GM18951 (cell line): ENCODE data around the gene HAUS5.

Source experiments
- POLR2A ChIP-seq: IDR thresholded peaks from 4 replicates; pipeline ENCODE4 v1.6.1; 2011; ENCODE audit warnings: mild to moderate bottlenecking; ENCODE audit not compliant: insufficient read length, insufficient read depth; ENCODE audit errors: extremely low read depth
- in situ Hi-C: fragments of 300-500 bp; cut with MboI; formaldehyde crosslinking; loops from one replicate; pipeline ENCODE4 v1.12.0; 2022; ENCODE audit warnings: low sequenced_read_pairs, mixed read lengths, inconsistent platforms; ENCODE audit not compliant: unreplicated experiment

Gene HAUS5

DNA sequence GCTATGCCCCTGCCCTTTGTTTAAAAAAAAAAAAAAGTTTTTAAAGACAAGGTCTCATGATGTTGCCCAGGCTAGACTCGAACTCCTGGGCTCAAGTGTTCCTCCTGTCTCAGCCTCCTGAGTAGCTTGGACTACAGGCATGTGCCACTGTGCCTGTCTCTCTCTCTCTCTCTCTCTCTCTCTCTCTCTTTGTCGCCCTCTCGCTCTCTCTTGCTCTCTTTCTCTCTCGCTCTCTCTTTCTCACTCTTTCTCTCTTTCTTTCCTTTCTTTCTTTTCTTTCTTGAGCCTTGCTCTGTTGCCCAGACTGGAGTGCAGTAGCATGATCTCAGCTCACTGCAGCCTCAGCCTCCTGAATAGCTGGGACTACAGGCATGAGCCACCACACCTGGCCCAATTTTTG is 43.1 kb downstream of the HAUS5 start:
- in situ Hi-C loops, result no loop called here

DNA sequence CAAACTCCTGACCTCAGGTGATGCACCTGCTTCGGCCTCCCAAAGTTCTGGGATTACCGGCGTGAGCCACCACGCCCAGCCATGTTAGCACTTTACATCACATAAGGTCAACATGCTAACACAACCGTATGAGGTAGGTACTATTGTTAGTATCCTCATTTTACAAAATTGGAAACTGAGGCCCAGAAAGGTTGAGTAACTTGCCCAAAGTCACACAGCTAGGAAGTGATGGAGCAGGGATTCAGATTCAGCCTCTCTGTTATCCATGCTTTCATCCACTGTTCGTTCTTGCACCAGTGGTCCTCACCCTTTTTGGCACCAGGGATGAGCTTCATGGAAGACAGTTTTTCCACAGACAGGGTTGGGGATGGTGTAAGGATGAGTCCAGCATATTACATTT is 44.2 kb downstream of the HAUS5 start:
- no peak for TF ChIP-seq POLR2A
- in situ Hi-C loops, result no loop called here

More for the DNA sequence above, 43.1 kb downstream of the HAUS5 start:
- no peak for TF ChIP-seq POLR2A

DNA sequence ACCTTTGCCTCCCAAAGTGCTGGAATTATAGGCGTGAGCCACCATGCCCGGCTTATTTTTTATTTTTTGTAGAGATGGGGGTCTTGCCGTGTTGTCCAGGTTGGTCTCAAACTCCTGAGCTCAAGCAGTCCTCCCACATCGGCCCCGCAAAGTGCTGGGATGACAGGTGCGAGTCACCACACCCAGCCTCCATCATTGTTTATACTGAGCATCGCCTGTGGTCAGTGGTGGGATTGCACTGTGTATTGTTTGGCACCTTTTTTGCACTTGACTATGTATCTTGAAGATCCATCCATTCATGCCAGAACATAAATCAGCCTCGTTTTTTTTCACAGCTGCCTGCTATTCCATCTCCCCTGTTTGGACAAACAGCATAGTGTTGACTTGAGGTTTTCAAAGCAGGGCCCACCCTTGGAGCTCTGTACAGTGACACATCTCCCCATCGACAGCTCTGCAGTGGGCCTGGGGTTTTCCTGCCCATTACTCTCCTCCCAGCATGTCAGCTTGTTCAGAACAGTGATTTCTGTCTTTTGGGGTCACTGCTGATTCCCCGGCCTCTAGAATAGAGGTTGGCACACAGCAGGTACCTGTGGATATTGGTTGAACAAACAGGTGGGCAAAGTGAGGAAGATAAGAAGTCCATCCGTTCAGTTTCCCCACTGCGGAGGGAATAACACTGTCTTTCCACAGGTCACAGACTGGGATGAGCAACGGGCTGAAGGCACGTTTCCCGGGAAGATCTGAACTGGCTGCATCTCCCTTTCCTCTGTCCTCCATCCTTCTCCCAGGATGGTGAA is 45.6 kb downstream of the HAUS5 start:
- in situ Hi-C loops, result no loop called here
- no peak for TF ChIP-seq POLR2A

DNA sequence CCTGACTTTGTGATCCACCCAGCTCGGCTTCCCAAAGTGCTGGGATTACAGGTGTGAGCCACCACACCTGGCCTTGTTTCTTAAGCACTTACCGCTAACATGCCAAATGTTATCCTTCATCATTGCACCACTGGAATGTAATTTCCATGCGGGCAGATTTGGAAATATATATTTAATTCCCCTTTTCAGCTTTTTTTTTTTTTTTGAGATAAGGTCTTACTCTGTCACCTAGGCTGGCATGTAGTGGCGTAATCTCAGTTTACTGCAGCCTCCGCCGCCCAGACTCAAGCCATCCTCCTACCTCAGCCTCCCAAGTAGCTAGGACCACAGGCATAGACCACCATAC is 49.4 kb downstream of the HAUS5 start:
- in situ Hi-C loops, result no loop called here
- TF ChIP-seq POLR2A, result no peak

DNA sequence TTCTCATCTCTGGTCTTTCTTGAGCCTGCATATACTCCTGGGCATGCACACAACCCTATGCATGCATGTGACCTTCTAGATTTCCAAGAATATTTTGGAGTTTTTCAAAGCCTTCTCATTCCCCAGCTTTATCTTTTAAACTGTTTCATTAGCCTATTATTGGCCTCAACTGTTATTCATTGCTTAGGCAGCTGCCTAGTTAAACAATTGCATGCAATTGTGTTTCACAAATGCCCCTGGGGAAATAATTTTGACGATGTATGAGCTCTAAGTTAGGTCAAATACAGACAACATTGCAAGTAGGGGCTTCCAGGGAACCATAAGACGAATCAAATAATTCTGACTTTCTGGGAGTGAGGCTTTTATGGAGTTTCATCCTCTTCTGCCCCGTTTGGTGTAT is 51.4 kb downstream of the HAUS5 start:
- no peak for TF ChIP-seq POLR2A
- in situ Hi-C loops, result no loop called here

DNA sequence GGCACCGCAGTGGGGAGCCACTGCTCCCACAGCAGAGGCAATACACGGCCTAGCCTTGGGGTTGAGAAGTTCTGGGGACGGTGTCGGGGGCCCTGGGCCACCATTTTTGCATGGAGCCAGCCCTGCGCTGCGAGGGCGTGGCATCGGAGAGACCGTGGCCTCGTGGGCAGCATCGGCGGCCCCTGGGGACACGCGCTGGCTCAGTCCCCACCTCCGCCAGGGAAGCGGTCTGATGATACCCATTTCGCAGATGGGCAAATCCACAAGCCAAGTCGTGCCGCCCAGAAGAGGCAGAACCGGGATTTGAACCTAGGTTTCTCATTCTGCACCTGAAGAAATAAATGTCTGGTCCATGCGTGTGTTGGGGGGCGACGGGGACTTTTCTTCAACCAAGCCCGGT is 52.6 kb downstream of the HAUS5 start:
- in situ Hi-C loops, result no loop called here
- no peak for TF ChIP-seq POLR2A

DNA sequence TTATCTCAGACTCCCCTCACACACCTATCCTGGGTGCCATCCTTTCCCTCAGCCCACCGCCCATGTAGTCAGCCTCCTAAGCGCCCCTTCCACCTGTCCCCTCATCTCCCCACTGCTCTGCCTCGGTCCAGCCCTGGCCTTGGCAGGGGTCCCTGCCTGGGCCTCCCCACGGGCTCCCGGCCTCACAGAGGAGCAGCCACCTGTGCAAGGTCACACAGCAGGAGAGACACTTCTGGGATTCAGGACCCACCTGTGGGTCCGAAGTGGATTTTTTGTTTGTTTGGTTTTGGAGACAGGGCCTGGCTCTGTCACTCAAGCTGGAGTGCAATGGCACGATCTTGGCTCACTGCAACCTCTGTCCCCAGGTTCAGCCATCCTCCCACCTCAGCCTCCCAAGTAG is 53.1 kb downstream of the HAUS5 start:
- in situ Hi-C loops, result no loop called here
- no peak for TF ChIP-seq POLR2A

DNA sequence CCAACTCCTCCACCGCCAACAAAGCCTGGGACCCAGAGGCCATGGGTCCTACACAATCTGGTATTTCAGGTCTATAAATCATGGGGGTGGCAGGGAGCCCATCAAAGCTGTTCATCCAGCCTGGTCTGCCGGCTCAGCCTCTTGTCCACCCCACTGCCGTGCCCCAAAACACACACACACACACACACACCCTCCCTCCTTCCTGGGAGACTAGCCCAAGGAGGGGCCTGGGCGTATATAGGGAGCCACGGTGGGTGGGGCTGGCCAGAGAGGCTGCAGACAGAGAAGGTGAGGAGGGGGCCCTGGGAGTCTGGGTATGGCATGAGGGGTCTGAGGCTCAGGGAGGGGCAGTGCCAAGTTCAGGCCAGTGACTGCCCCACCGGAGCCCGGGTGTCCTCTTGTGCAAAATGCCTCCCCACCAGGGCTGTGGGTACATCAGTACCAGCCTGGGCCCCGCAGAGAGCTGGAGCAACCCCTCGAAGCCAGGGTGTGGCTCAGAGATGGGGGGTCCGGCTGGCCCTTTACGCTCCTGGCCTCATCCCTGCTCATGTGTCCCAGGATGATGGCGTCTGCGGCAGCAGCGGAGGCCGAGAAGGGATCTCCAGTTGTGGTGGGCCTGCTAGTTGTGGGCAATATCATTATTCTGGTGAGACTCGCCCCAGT is 53.8 kb downstream of the HAUS5 start, which contains the start of gene UPK1A:
Gene UPK1A (plus strand): TSS at position 267 of the 663 bp plus-strand sequence. CDS start 296 bp downstream, at position 563.
- TF ChIP-seq POLR2A, result no peak
- in situ Hi-C loops, result no loop called here

DNA sequence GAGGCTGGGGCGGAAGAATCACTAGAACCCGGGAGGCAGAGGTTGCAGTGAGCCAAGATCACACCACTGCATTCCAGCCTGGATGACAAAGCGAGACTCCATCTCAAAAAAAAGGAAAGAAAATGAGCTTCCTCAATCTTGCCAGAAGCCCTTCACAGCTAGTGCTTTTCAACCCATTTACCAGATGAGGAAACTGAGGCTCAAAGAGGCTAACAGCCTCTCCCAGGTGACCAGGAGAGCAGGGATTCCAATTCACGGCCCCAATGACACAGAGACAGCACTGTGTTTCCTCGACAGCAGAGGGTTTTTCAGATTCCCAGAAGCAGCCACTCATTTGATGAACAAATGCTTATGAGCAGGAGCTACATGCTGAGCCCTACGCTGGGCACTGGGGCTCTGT is 57.0 kb downstream of the HAUS5 start:
- in situ Hi-C loops, result no loop called here
- no peak for TF ChIP-seq POLR2A

DNA sequence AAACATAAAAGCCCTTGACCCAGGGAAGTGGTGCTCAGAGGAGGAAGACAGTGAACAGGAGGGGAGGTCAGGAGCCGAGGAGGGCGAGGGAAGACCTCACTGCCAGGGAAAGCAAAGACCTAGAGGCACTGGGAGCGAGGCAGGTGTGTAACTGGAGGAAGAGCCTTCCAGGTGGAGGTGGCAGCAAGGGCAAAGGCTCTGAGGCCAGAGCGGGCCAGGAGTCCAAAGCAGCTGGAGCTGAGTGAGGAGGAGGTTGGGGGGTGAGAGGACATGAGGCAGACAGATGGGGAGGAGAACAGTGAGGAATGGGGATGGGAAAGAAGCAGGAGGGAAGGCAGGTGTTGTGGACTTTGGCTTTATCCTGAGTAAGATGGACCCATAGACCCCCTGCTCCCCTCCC is 57.4 kb downstream of the HAUS5 start:
- in situ Hi-C loops, result no loop called here
- TF ChIP-seq POLR2A, result no peak

DNA sequence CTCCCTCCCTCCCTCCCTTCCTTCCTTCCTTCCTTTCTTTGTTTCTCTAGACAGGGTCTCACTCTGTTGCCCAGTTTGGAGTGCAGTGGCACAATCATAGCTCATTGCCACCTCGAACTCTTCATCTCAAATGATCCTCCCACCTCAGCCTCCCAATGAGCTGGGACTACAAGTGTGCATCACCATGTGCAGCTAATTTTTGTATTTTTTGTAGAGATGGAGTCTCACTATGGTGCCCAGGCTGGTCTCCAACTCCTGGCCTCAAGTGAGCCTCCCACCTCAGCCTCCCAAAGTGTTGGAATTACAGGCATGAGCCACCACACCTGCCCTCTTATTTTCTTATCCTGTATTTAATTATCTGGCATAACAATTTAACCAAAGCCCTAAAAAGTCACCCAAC is 58.2 kb downstream of the HAUS5 start:
- no peak for TF ChIP-seq POLR2A
- in situ Hi-C loops, result no loop called here

DNA sequence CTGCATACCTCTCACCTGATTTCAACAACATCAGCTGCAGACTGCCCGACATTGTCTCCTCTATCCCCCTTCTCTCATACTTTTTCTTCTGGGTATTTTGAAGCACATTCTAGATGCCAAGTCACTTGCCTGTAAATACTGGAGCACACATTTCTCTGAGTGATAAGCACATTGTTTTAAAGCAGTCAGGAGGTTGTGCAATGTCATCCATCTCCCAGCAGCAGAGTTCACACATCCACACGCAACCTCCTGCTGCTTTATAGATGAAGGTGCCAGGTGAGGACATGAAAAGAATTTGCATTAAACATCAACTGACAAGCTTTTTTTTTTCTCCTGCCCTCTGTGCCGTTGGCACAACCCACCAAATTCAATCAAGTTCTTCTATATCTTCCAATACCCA is 59.3 kb downstream of the HAUS5 start:
- no peak for TF ChIP-seq POLR2A
- in situ Hi-C loops, result no loop called here

DNA sequence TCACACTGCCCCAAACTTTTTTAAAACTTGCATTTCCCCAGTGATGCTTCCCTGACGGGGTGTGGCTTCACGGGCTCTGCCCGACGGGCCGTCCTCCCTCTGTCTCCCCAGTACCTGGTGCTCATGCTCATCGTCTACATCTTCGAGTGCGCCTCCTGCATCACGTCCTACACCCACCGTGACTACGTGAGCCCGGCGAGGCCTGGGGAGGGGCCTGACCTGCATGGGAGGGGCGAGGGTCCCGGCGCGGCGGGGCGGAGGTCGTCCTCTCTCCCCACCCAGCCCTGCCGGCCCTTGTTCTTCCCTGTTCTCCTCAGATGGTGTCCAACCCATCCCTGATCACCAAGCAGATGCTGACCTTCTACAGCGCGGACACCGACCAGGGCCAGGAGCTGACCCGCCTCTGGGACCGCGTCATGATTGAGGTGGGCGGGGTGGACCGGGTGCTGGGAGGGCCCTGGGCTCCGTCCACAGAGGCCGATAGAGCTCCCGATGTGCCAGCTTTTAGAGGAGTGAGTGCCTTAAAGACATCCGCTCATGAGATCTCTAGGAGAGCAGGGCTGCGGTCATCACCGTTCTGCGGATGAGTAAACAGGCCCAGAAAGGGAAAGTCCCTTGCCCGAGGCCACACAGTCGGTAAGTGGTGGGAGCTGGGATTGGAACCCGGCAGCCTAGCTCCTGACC is 60.7 kb downstream of the HAUS5 start:
- in situ Hi-C loops, result no loop called here
- no peak for TF ChIP-seq POLR2A
